ENCODE data around the gene TRPM4.
"Not testable (repeated sequence)": the region's sequence is repeated elsewhere in the genome, so short reads cannot be mapped to it uniquely, and the experiment has no call there.

TRPM4 gene

GRCh38 chr19:49126575-49126974 lies 31.0 kb upstream of the TRPM4 start:
- Mint-ChIP-seq H3K4me3 (peak overlapping the region in 1 of 3 experiments; percentile 32), H3K27me3 (ENCODE audit: low read depth) (peaks cover 14% of the 10 kb centered on the region), H3K36me3 (ENCODE audit: low read depth) (no peaks in the 10 kb centered on the region), H3K9me3 (no peaks in the 10 kb centered on the region), H3K27ac (no peak overlapping the region), H3K4me1 (peaks cover 12% of the 10 kb centered on the region)
- no peak for TF ChIP-seq CTCF (IDR thresholded peaks at IDR 0.05; ENCODE audit: unreplicated experiment in 3 of 3)

GRCh38 chr19:49127225-49127624 lies 30.4 kb upstream of the TRPM4 start:
- Mint-ChIP-seq H3K27me3 (ENCODE audit: low read depth) (peaks cover 12% of the 10 kb centered on the region), H3K4me1 (peaks cover 12% of the 10 kb centered on the region)
- H3K27ac Mint-ChIP-seq; H3K9me3 Mint-ChIP-seq; H3K36me3 Mint-ChIP-seq (ENCODE audit: low read depth); H3K4me3 Mint-ChIP-seq: not testable (repeated sequence)

- Mint-ChIP-seq H3K36me3 (ENCODE audit: low read depth) (no peaks in the 10 kb centered on the region), H3K4me3 (peak overlapping the region; percentile 81 to 84 (median 83)), H3K27me3 (ENCODE audit: low read depth) (peaks cover 6% of the 10 kb centered on the region), H3K4me1 (peaks cover 12% of the 10 kb centered on the region), H3K9me3 (no peaks in the 10 kb centered on the region), H3K27ac (peak overlapping the region in 2 of 3 experiments; percentile 66 to 69)
- peak in 1 of 3 experiments; percentile 19 for TF ChIP-seq CTCF (IDR thresholded peaks at IDR 0.05; ENCODE audit: unreplicated experiment in 3 of 3)
Measured at GRCh38 chr19:49127674-49128544, 29.7 kb upstream of the TRPM4 start.

- Mint-ChIP-seq H3K4me3 (peak overlapping the region; percentile 64 to 84 (median 83)), H3K4me1 (peaks cover 12% of the 10 kb centered on the region), H3K27me3 (ENCODE audit: low read depth) (peaks cover 6% of the 10 kb centered on the region), H3K27ac (peak overlapping the region in 2 of 3 experiments; percentile 66 to 69), H3K9me3 (no peaks in the 10 kb centered on the region), H3K36me3 (ENCODE audit: low read depth) (peaks cover 3% of the 10 kb centered on the region)
- TF ChIP-seq CTCF (IDR thresholded peaks at IDR 0.05; ENCODE audit: unreplicated experiment in 3 of 3): no peak
Measured at GRCh38 chr19:49128545-49129237, 28.9 kb upstream of the TRPM4 start.

- TF ChIP-seq CTCF (IDR thresholded peaks at IDR 0.05; ENCODE audit: unreplicated experiment in 3 of 3): no peak
- no peak overlapping the region for H3K27ac Mint-ChIP-seq
- peak overlapping the region; percentile 30 to 84 (median 64) for H3K4me3 Mint-ChIP-seq
- H3K27me3 Mint-ChIP-seq (ENCODE audit: low read depth): peaks cover 6% of the 10 kb centered on the region
- peaks cover 12% of the 10 kb centered on the region for H3K4me1 Mint-ChIP-seq
- H3K36me3 Mint-ChIP-seq (ENCODE audit: low read depth): peaks cover 8% of the 10 kb centered on the region
- no peaks in the 10 kb centered on the region for H3K9me3 Mint-ChIP-seq
Measured at GRCh38 chr19:49129238-49129583, 28.4 kb upstream of the TRPM4 start.

- no peak for TF ChIP-seq CTCF (IDR thresholded peaks at IDR 0.05; ENCODE audit: unreplicated experiment in 3 of 3)
- H3K9me3 Mint-ChIP-seq: no peaks in the 10 kb centered on the region
- no peak overlapping the region for H3K27ac Mint-ChIP-seq
- H3K27me3 Mint-ChIP-seq (ENCODE audit: low read depth): no peaks in the 10 kb centered on the region
- H3K36me3 Mint-ChIP-seq (ENCODE audit: low read depth): peaks cover 16% of the 10 kb centered on the region
- peaks cover 12% of the 10 kb centered on the region for H3K4me1 Mint-ChIP-seq
- H3K4me3 Mint-ChIP-seq: peak overlapping the region in 2 of 3 experiments; percentile 32 to 38
Measured at GRCh38 chr19:49130325-49130724, 27.3 kb upstream of the TRPM4 start.
